GM23248 (cell line): ENCODE results near the gene PATJ. TPM values are rescaled to one million over a fixed set of nuclear protein-coding genes. Genes with fewer than 3 reads are reported as not detected.
"Not testable (repeated sequence)": the region's sequence is repeated elsewhere in the genome, so short reads cannot be mapped to it uniquely, and the experiment has no call there.

Experiments
- DNase-seq: peaks from one replicate; pipeline ENCODE4 v3.0.0-alpha.2; 2015
- H2AFZ ChIP-seq: fragments of 200-600 bp; sonication (generic); 2 replicates; pipeline ENCODE4 v1.6.1; 2016; ENCODE audit warnings: antibody characterized with exemption
- H3F3A ChIP-seq: fragments of 200-600 bp; sonication (generic); 2 replicates; pipeline ENCODE4 v1.6.1; 2016; ENCODE audit warnings: mild to moderate bottlenecking, antibody characterized with exemption, mixed run types; ENCODE audit not compliant: insufficient read depth
- H3K27ac ChIP-seq: fragments of 200-600 bp; sonication (generic); 2 replicates; pipeline ENCODE4 v1.5.1; 2016; ENCODE audit warnings: mild to moderate bottlenecking
- H3K27me3 ChIP-seq: fragments of 200-600 bp; sonication (generic); replicated peaks from 2 replicates; pipeline ENCODE4 v1.6.1; 2016; ENCODE audit warnings: mild to moderate bottlenecking; ENCODE audit not compliant: insufficient read depth
- H3K36me3 ChIP-seq: fragments of 200-600 bp; sonication (generic); 2 replicates; pipeline ENCODE4 v1.6.1; 2016; ENCODE audit warnings: low read depth, mild to moderate bottlenecking
- H3K4me1 ChIP-seq: fragments of 200-600 bp; sonication (generic); 2 replicates; pipeline ENCODE4 v1.6.1; 2016; ENCODE audit warnings: mild to moderate bottlenecking; ENCODE audit not compliant: insufficient read depth
- H3K4me2 ChIP-seq: fragments of 200-600 bp; sonication (generic); one replicate; pipeline ENCODE4 v1.6.1; 2016; ENCODE audit warnings: mild to moderate bottlenecking; ENCODE audit not compliant: unreplicated experiment
- H3K4me3 ChIP-seq: fragments of 200-600 bp; sonication (generic); 2 replicates; pipeline ENCODE4 v1.5.1; 2016; ENCODE audit warnings: mild to moderate bottlenecking
- H3K79me2 ChIP-seq: fragments of 200-600 bp; sonication (generic); 2 replicates; pipeline ENCODE4 v1.6.1; 2016; ENCODE audit warnings: mild to moderate bottlenecking; ENCODE audit not compliant: insufficient read depth
- H3K9ac ChIP-seq: fragments of 200-600 bp; sonication (generic); 2 replicates; pipeline ENCODE4 v1.6.1; 2016; ENCODE audit warnings: mild to moderate bottlenecking
- H3K9me2 ChIP-seq: fragments of 200-600 bp; sonication (generic); 2 replicates; pipeline ENCODE4 v1.6.1; 2016; ENCODE audit warnings: mixed run types, mild to moderate bottlenecking, moderate library complexity; ENCODE audit not compliant: insufficient read depth
- H3K9me3 ChIP-seq: fragments of 200-600 bp; sonication (generic); one replicate; pipeline ENCODE4 v1.6.1; 2017; ENCODE audit warnings: low read depth
- H4K20me1 ChIP-seq: fragments of 200-600 bp; sonication (generic); 2 replicates; pipeline ENCODE4 v1.6.0; 2016; ENCODE audit not compliant: insufficient read depth
- EZH2 ChIP-seq: fragments of 200-600 bp; sonication (generic); IDR thresholded peaks from 2 replicates; pipeline ENCODE4 v1.6.1; 2018; ENCODE audit warnings: antibody characterized with exemption, mild to moderate bottlenecking; ENCODE audit not compliant: insufficient read depth, poor library complexity, severe bottlenecking
- EZH2phosphoT487 ChIP-seq: fragments of 200-600 bp; sonication (generic); IDR thresholded peaks from 2 replicates; pipeline ENCODE4 v1.6.1; 2018; ENCODE audit warnings: antibody characterized with exemption, moderate library complexity, mild to moderate bottlenecking, low read depth; ENCODE audit not compliant: insufficient read depth
- WGBS, 2 experiments: methylation state at CpG; one replicate each; pipeline ENCODE4 v1.1.6; 2015 to 2017; ENCODE audit warnings: low lambda C conversion rate in 2 of 2, low coverage in 1 of 2; ENCODE audit errors: missing lambda C conversion rate in 2 of 2; 5-methylcytosine and 5-hydroxymethylcytosine counted together
- in situ Hi-C: fragments of 300-500 bp; cut with MboI; formaldehyde crosslinking; loops from 2 replicates; pipeline ENCODE4 v1.15.0; 2020
- polyA plus RNA-seq: library from polyadenylated mRNA; unstranded; fragments of >200 nt; fragmentation: Nextera tagmentation; extraction: Ambion mirVana; gene quantifications from 2 replicates; pipeline ENCODE4 v1.2.1, GENCODE V29; 2016
- total RNA-seq: library from RNA; depleted of rRNA; stranded (reverse); fragments of >200 nt; shearing (Covaris generic); gene quantifications from 2 replicates; pipeline ENCODE4 v1.2.3, GENCODE V29; 2014

Gene PATJ
- total and polyA plus RNA-seq, 2 experiments from 2014 or later: 5.3 to 6.1 TPM

GRCh38 chr1:62176597-62177312 is 434.5 kb downstream of the PATJ start:
- Histone ChIP-seq H4K20me1 (no peaks in the 10 kb centered on the region), H3K9me2 (no peaks in the 10 kb centered on the region), H3K9me3 (no peaks in the 10 kb centered on the region), H3K27ac (no peak overlapping the region), H3K36me3 (no peaks in the 10 kb centered on the region), H3F3A (no peaks in the 10 kb centered on the region), H3K79me2 (no peaks in the 10 kb centered on the region), H3K4me1 (no peaks in the 10 kb centered on the region), H3K4me3 (no peak overlapping the region), H2AFZ (no peak overlapping the region), H3K9ac (no peak overlapping the region), H3K4me2 (no peak overlapping the region), H3K27me3 (peaks cover 4% of the 10 kb centered on the region; the same call in 1 of the 2 replicates)
- 76 to 78% methylated on average over 14 of the region's 14 CpGs for WGBS, 2 experiments
- DNase-seq: no peak
- in situ Hi-C loops: loop anchor here (5.0 to 10.0 kb wide), 2 partner anchors 231 to 578 kb away; no protein-coding TSS in a partner anchor
- TF ChIP-seq EZH2phosphoT487 (no peak), EZH2 (no peak)

- Histone ChIP-seq H3K4me3 (no peak overlapping the region), H3K27me3 (peaks cover 4% of the 10 kb centered on the region; the same call in 1 of the 2 replicates), H3K9me2 (no peaks in the 10 kb centered on the region), H2AFZ (no peak overlapping the region), H3K36me3 (no peaks in the 10 kb centered on the region), H3K4me1 (no peaks in the 10 kb centered on the region), H3F3A (no peaks in the 10 kb centered on the region), H4K20me1 (no peaks in the 10 kb centered on the region), H3K9ac (no peak overlapping the region), H3K9me3 (no peaks in the 10 kb centered on the region), H3K4me2 (no peak overlapping the region), H3K79me2 (no peaks in the 10 kb centered on the region), H3K27ac (no peak overlapping the region)
- no peak for TF ChIP-seq EZH2
- no peak for TF ChIP-seq EZH2phosphoT487
- DNase-seq: no peak
- 40 to 59% methylated on average over 1 of the region's 1 CpG for WGBS, 2 experiments
- in situ Hi-C loops: loop anchor here (5.0 to 10.0 kb wide), 2 partner anchors 230 to 577 kb away; no protein-coding TSS in a partner anchor
These were observed 435.3 kb downstream of the PATJ start for GRCh38 chr1:62177621-62178020.

- 60 to 74% methylated on average over 7 of the region's 7 CpGs for WGBS, 2 experiments
- Histone ChIP-seq H3K27ac (no peak overlapping the region), H3K4me1 (no peaks in the 10 kb centered on the region), H3K27me3 (peaks cover 4% of the 10 kb centered on the region; the same call in 1 of the 2 replicates), H2AFZ (no peak overlapping the region), H3K9ac (no peak overlapping the region), H3K4me2 (no peak overlapping the region), H3K36me3 (no peaks in the 10 kb centered on the region), H3K79me2 (no peaks in the 10 kb centered on the region), H4K20me1 (no peaks in the 10 kb centered on the region), H3K4me3 (no peak overlapping the region), H3K9me2 (no peaks in the 10 kb centered on the region), H3K9me3 (no peaks in the 10 kb centered on the region), H3F3A (no peaks in the 10 kb centered on the region)
- TF ChIP-seq EZH2phosphoT487: no peak
- TF ChIP-seq EZH2: no peak
- DNase-seq: no peak
- in situ Hi-C loops: loop anchor here (5.0 to 10.0 kb wide), 2 partner anchors 229 to 576 kb away; no protein-coding TSS in a partner anchor
These were observed 436.1 kb downstream of the PATJ start for GRCh38 chr1:62178372-62178771.

- DNase-seq, H3K9ac ChIP-seq, H3K9me2 ChIP-seq, H3K9me3 ChIP-seq, H3K79me2 ChIP-seq, H3K27ac ChIP-seq, H3K27me3 ChIP-seq, H3K4me3 ChIP-seq, H4K20me1 ChIP-seq, H3F3A ChIP-seq, H3K4me1 ChIP-seq, in situ Hi-C loops, H2AFZ ChIP-seq, H3K4me2 ChIP-seq, H3K36me3 ChIP-seq: not testable (repeated sequence)
- 63 to 68% methylated on average over 4 of the region's 4 CpGs for WGBS, 2 experiments
These were observed 437.8 kb downstream of the PATJ start for GRCh38 chr1:62180054-62180453.
